Glomerular visceral epithelial cell (primary cell): ENCODE measurements around the gene ANKRD62.
A peak's percentile ranks its signal among the peaks of the same experiment; 100 is the strongest.
"Not testable (repeated sequence)": the region's sequence is repeated elsewhere in the genome, so short reads cannot be mapped to it uniquely, and the experiment has no call there.

Experiments
- DNase-seq: peaks from one replicate; pipeline ENCODE4 v3.0.0-alpha.2; 2016; ENCODE audit errors: extremely low spot score

The ANKRD62 gene

GRCh38 chr18:12066910-12067511 is 26.6 kb upstream of the ANKRD62 start:
- no peak for DNase-seq

GRCh38 chr18:12067671-12068070 is 26.0 kb upstream of the ANKRD62 start:
- no peak for DNase-seq

- not testable (repeated sequence) for DNase-seq
Measured at GRCh38 chr18:12068316-12068949, 25.2 kb upstream of the ANKRD62 start.

- DNase-seq = no peak
Measured at GRCh38 chr18:12068950-12069320, 24.7 kb upstream of the ANKRD62 start.

- not testable (repeated sequence) for DNase-seq
Measured at GRCh38 chr18:12071066-12071465, 22.6 kb upstream of the ANKRD62 start.

GRCh38 chr18:12072996-12073395 is 20.6 kb upstream of the ANKRD62 start:
- DNase-seq = no peak

GRCh38 chr18:12074736-12075135 is 18.9 kb upstream of the ANKRD62 start:
- no peak for DNase-seq

- DNase-seq = peak; percentile 39
Measured at GRCh38 chr18:12076424-12077140, 17.1 kb upstream of the ANKRD62 start.

GRCh38 chr18:12077994-12078393 is 15.6 kb upstream of the ANKRD62 start:
- not testable (repeated sequence) for DNase-seq

- DNase-seq = peak; percentile 17
Measured at GRCh38 chr18:12079491-12080237, 14.0 kb upstream of the ANKRD62 start.

- no peak for DNase-seq
Measured at GRCh38 chr18:12085136-12085535, 8.5 kb upstream of the ANKRD62 start.

- no peak for DNase-seq
Measured at GRCh38 chr18:12085786-12086185, 7.9 kb upstream of the ANKRD62 start.

GRCh38 chr18:12086249-12086648 is 7.4 kb upstream of the ANKRD62 start:
- no peak for DNase-seq

- no peak for DNase-seq
Measured at GRCh38 chr18:12086677-12087470, 6.8 kb upstream of the ANKRD62 start.

GRCh38 chr18:12087471-12088025 is 6.1 kb upstream of the ANKRD62 start:
- DNase-seq = no peak

GRCh38 chr18:12088096-12088495 is 5.5 kb upstream of the ANKRD62 start:
- no peak for DNase-seq

- DNase-seq = no peak
Measured at GRCh38 chr18:12088731-12089375, 4.8 kb upstream of the ANKRD62 start.

- no peak for DNase-seq
Measured at GRCh38 chr18:12091538-12092141, 2.0 kb upstream of the ANKRD62 start.

- no peak for DNase-seq
Measured at GRCh38 chr18:12092398-12093229, 1.0 kb upstream of the ANKRD62 start.
